Activated T-cell treated with anti-CD3 and anti-CD28 coated beads for 24 hours (primary cell): ENCODE measurements around the gene ZNF593.

Source experiments
- DNase-seq: peaks from one replicate; pipeline ENCODE4 v3.0.0-alpha.2; 2020; ENCODE audit warnings: low read depth

Gene ZNF593

GRCh38 chr1:26169198-26169554 is 532 bp upstream of the ZNF593 start:
- DNase-seq = no peak

DNA sequence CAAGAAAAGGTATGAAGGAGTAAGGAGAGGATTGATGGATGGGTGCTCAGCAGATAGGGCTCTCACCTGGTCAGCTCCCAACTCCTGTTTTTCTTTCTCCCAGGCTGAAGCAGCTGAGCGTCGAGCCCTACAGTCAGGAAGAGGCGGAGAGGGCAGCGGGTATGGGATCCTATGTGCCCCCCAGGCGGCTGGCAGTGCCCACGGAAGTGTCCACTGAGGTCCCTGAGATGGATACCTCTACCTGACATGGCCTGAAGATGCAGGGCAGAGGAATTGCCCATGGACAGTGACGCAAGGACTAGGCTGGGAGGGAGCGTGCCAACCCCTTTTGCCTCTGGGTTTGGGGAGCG is 739 bp downstream of the ZNF593 start:
- DNase-seq = no peak

- DNase-seq = no peak
Measured at GRCh38 chr1:26171084-26172072, 1.7 kb downstream of the ZNF593 start, which contains the start of gene ZNF593OS. TSS of gene ZNF593OS (minus strand) at chr1:26171832. CDS start at chr1:26171661, 171 bp downstream.

- no peak for DNase-seq
Measured at GRCh38 chr1:26175346-26175745, 5.6 kb downstream of the ZNF593 start.

- no peak for DNase-seq
Measured at GRCh38 chr1:26177182-26177684, 7.5 kb downstream of the ZNF593 start, which contains the start of gene CNKSR1. TSS of gene CNKSR1 (plus strand) at chr1:26177491. CDS start at chr1:26177548, 57 bp downstream.

DNA sequence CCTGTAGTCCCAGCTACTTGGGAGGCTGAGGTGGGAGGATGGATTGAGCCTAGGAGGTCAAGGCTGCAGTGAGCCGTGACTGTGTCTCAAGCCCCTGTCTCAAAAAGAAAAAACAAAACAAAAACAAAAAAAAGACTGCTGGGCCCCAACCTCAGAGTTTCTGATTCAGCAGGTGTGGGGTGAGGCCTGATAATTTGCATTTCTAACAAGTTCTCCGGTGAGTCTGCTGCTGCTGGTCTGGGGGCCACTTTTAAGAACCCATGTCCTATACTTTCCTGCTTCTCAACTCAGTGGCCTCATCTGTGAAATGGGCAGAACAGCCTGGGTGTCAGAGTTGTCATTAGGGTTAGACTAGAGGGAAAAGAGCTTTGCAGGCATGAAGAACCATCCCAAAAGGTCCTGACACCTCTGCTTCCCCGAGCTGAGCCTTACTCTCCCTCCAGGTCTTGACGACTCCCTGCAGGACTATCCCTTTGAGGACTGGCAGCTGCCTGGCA is 10.3 kb downstream of the ZNF593 start:
- DNase-seq = no peak

DNA sequence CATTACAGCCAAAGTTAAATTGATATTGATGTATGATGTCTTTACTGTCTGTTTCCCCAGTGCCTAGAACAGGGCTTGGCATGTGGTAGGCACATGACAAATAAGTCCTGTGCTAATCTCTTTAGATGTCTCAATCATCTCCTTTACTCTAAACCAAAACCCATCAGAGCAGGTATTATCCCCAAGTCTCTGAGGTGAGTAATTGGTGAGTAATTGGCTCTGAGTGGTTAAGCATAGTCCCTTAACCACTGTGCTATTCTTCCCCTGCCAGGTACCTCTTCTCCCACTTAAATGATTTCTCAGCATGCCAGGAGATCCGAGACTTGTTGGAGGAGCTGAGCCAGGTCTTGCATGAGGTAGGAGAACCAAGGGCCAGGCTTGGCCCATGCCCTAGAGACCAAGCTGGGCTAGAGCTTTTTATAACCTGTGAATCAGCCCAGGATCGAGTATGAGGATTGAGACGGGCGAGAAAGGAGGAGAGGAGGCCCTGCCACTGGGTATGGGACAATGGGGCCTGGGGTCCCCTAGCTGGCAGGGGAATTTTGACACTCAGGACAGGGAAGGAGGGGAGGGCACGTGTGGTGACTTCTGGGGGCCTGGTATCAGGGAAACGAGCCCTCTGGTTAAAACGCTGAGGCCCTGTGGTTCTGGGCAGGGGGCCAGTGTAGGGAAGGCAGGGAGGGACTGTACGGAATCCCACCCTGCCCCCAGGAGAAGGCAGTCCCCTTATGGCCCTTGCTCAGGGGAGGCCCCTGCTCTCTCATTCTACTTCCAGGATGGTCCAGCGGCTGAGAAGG is 12.1 kb downstream of the ZNF593 start:
- no peak for DNase-seq

DNA sequence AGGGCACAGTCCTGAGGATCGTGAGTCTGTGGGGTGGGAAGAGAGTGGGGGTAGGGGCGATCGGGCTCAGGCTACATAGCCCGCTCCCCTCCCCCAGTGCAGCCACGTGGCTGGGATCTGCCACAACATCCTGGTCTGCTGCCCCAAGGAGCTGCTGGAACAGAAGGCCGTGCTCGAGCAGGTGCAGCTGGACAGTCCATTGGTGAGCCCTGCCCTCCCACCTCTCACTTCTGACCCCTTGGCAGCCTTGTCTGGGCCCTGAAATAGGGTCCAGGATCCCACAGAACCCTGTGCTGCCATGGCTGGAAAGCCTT is 12.6 kb downstream of the ZNF593 start:
- DNase-seq = no peak

GRCh38 chr1:26184086-26184485 is 14.4 kb downstream of the ZNF593 start:
- no peak for DNase-seq

DNA sequence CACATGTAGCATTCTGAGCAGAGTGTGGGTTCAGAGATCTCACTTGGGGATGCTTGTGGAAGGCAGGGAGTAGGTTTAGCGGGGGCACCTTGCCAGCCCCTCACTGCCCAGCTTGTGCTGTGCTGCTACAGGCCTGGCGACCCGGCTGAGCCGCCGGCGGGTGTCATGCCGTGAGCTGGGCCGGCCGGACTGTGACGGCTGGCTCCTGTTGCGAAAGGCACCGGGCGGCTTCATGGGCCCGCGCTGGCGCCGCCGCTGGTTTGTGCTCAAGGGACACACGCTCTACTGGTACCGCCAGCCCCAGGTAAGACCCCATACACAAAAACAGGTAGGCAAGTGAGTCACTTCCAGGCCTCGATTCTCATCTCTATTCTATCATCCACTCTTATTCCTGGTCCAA is 15.2 kb downstream of the ZNF593 start:
- DNase-seq = no peak

GRCh38 chr1:26187882-26188281 is 18.2 kb downstream of the ZNF593 start:
- no peak for DNase-seq

GRCh38 chr1:26188477-26188876 is 18.8 kb downstream of the ZNF593 start:
- no peak for DNase-seq

DNA sequence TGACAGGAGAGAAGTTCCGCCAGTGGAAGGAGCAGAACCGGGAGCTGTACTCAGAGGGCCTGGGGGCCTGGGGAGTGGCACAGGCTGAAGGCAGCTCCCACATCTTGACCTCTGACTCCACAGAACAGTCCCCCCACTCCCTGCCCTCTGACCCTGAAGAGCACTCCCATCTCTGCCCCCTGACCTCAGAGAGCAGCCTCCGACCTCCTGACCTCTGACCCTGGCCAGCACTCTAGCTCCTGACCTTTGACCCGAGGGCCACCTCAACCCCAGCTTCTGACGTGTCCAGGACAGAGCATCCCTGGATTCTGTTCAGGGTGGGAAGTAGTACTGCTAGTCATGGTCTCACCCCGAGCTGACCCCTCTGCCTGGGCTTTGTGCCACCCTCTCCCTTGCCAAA is 19.6 kb downstream of the ZNF593 start:
- DNase-seq = no peak

- no peak for DNase-seq
Measured at GRCh38 chr1:26189751-26190275, 20.1 kb downstream of the ZNF593 start.

GRCh38 chr1:26190373-26190987 is 20.8 kb downstream of the ZNF593 start, which contains the start of gene CATSPER4:
TSS of gene CATSPER4 (plus strand) at chr1:26190602. CDS start at chr1:26190628, 26 bp downstream.
- DNase-seq = no peak

GRCh38 chr1:26191739-26192138 is 22.0 kb downstream of the ZNF593 start:
- no peak for DNase-seq

DNA sequence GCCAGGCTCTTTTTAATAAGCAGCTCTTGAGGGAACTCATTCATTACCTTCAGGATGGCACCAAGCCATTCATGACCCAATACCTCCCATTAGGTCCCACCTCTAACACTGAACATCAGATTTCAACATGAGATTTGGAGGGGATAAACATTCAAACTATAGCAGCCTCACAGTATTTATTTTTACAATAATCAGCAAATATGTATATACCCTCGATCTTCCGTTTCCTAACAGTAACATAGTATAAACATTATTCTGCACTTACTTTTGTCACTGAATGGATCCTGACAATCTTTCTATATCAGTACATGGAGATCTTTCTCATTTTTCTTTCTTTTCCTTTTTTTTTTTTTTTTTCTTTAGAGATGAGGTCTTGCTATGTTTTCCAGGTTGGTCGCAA is 26.1 kb downstream of the ZNF593 start:
- DNase-seq = no peak

DNA sequence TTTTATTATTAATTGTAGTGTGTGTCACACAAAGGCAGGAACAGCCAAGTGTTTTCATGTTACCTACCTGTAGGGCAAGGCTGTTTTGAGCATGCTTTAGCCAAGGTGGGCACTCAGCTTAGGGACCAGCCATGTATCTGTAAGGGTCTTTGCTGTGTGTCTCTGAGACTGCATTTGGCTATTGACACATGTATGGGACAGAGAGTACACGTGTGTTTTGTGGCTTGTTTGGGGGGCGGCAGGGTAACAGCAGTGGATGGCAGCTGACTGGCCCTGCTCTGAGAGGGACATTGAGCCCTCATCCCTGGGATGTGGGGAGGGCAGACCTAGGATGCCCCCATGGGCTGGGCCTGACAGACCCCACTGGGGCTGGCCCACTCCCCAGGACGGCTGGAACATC is 27.6 kb downstream of the ZNF593 start:
- DNase-seq = no peak

- DNase-seq = no peak
Measured at GRCh38 chr1:26197813-26198212, 28.1 kb downstream of the ZNF593 start.

- no peak for DNase-seq
Measured at GRCh38 chr1:26200413-26200812, 30.7 kb downstream of the ZNF593 start.

- no peak for DNase-seq
Measured at GRCh38 chr1:26203642-26204318, 34.1 kb downstream of the ZNF593 start.
